ENCODE data around the gene TEDC2. TPM values are rescaled to one million over a fixed set of nuclear protein-coding genes. Genes with fewer than 3 reads are reported as not detected.

TEDC2 gene
- total and polyA plus RNA-seq, 9 of the 15 experiments (the other 6 are each of a cell fraction or from before 2014, with no cell fraction given): 0.75 to 57.0 (median 17.6) TPM

DNA sequence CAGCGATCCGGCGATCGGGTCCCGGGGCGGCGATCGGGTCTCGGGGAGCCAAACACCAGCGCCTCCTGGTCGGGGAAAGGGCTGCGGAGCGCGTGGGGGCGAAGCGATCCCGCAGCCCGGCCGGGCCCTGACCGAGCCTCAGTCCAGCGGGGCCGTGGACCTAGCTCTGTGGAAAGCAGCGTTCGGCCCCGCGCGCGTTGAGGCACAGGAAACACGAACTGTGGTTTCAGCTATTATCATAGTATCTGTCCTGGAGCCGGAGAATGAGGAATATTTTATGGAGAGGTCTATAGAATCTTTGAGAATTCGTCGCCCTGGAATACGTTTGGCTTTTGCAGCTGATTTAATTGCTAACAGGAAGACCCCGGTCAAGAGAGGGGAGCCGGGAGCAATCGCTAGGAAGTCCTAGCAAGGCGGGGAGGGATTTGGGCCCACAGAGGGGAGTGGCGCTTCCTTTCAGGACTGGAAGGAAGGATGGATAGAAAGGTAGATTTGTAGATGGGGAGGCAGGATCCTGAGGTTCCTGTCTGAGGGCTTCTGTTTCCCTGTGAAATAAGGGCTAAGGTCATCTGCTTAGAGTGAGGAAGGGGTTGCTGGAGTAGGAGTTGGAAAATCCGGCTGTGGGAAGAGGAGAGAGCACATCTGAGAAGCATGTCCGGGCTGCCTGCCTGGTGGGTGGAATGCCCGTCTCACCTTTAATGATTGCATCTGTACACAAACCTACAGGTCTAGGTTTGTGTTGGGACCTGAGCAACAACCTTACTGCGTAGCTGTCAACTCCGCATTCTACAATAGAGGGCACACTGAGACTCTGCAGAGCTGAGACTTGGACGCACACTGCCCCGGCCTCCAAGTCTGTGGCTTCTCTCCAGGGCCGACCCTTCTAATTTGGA lies 29.9 kb upstream of the TEDC2 start (continued):
- TF ChIP-seq, protein P1, sequence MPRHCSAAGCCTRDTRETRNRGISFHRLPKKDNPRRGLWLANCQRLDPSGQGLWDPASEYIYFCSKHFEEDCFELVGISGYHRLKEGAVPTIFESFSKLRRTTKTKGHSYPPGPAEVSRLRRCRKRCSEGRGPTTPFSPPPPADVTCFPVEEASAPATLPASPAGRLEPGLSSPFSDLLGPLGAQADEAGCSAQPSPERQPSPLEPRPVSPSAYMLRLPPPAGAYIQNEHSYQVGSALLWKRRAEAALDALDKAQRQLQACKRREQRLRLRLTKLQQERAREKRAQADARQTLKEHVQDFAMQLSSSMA (CRISPR knock-in tag; IDR thresholded peaks at IDR 0.05): no peak
- TF ChIP-seq SNIP1 (IDR thresholded peaks at IDR 0.05; ENCODE audit: low read depth) (no peak), ELF4 (CRISPR knock-in tag; IDR thresholded peaks at IDR 0.05) (no peak), ZBTB1 (CRISPR knock-in tag; IDR thresholded peaks at IDR 0.05; ENCODE audit: borderline replicate concordance, low read depth) (0 out of 2 replicates have a peak, but pooled peaks have one; percentile 29), MBD2 (IDR thresholded peaks at IDR 0.05; ENCODE audit: borderline replicate concordance, low read depth) (no peak), BCOR (IDR thresholded peaks at IDR 0.05) (no peak), ZNF239 (CRISPR knock-in tag; IDR thresholded peaks at IDR 0.05) (no peak), CC2D1A (IDR thresholded peaks at IDR 0.05) (0 out of 2 replicates have a peak, but pooled peaks have one; percentile 12), TAF9B (IDR thresholded peaks at IDR 0.05; ENCODE audit: partially characterized antibody) (no peak), PHF8 (IDR thresholded peaks at IDR 0.05; ENCODE audit: borderline replicate concordance, low read length) (no peak)
- TF ChIP-seq, protein P2, sequence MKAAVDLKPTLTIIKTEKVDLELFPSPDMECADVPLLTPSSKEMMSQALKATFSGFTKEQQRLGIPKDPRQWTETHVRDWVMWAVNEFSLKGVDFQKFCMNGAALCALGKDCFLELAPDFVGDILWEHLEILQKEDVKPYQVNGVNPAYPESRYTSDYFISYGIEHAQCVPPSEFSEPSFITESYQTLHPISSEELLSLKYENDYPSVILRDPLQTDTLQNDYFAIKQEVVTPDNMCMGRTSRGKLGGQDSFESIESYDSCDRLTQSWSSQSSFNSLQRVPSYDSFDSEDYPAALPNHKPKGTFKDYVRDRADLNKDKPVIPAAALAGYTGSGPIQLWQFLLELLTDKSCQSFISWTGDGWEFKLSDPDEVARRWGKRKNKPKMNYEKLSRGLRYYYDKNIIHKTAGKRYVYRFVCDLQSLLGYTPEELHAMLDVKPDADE (conservative IDR thresholded peaks at IDR 0.05; ENCODE audit: control insufficient read depth, low read depth, low read length): 0 out of 2 replicates have a peak, but pooled peaks have one; percentile 13
- TF ChIP-seq, protein P3, sequence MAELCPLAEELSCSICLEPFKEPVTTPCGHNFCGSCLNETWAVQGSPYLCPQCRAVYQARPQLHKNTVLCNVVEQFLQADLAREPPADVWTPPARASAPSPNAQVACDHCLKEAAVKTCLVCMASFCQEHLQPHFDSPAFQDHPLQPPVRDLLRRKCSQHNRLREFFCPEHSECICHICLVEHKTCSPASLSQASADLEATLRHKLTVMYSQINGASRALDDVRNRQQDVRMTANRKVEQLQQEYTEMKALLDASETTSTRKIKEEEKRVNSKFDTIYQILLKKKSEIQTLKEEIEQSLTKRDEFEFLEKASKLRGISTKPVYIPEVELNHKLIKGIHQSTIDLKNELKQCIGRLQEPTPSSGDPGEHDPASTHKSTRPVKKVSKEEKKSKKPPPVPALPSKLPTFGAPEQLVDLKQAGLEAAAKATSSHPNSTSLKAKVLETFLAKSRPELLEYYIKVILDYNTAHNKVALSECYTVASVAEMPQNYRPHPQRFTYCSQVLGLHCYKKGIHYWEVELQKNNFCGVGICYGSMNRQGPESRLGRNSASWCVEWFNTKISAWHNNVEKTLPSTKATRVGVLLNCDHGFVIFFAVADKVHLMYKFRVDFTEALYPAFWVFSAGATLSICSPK (IDR thresholded peaks at IDR 0.05; ENCODE audit: borderline replicate concordance): no peak
- TF ChIP-seq, protein P4, sequence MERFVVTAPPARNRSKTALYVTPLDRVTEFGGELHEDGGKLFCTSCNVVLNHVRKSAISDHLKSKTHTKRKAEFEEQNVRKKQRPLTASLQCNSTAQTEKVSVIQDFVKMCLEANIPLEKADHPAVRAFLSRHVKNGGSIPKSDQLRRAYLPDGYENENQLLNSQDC (CRISPR knock-in tag; IDR thresholded peaks at IDR 0.05): no peak
- TF ChIP-seq, protein P5, sequence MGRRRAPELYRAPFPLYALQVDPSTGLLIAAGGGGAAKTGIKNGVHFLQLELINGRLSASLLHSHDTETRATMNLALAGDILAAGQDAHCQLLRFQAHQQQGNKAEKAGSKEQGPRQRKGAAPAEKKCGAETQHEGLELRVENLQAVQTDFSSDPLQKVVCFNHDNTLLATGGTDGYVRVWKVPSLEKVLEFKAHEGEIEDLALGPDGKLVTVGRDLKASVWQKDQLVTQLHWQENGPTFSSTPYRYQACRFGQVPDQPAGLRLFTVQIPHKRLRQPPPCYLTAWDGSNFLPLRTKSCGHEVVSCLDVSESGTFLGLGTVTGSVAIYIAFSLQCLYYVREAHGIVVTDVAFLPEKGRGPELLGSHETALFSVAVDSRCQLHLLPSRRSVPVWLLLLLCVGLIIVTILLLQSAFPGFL (CRISPR knock-in tag; IDR thresholded peaks at IDR 0.05): no peak

Measured in K562 (cell line).